Measurements from ENCODE around the gene SMAGP. TPM values are rescaled to one million over a fixed set of nuclear protein-coding genes. Genes with fewer than 3 reads are reported as not detected.

Gene SMAGP
- total RNA-seq, 8 experiments from 2014 or later: 0.79 to 110 (median 2.9) TPM

DNA sequence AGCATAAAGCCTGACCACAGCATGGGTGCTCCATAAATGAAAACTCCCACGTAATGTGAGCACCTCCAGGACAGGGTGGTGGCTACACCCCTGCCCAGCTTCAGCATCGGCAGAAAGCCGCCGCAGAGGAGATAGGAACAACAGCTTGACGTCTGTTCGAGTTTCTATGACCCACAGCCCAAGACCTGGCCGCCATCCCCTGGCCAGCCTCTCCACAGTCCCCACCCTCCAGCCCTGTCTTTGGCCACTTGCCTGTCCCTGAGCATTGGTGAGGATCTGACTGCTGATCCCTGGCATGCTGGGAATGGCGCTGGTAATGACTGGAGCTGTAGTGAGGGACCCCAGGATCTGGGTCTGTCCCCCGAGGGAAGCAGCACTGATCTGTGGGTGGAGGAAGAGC lies 73.7 kb downstream of the SMAGP start:
- H3K4me3 ChIP-seq: no peak overlapping the region
- 65 to 100% (median 95%) methylated on average over 3 to 5 of the region's 9 CpGs; no CpG with 5 or more reads in 7 of the 10 experiments for WGBS, 10 experiments
- H3K27ac ChIP-seq: no peak overlapping the region
- ATAC-seq (replicated peaks in 6 of 8): no peak
- H3K4me1 ChIP-seq (replicated peaks in 1 of 2): peaks cover 0 to 11% of the 10 kb centered on the region in 2 donors
- in situ Hi-C loops (cut with MboI; ENCODE audit: low pct_unique_long_range_greater_than_20kb in 2 of 9, low sequenced_read_pairs in 9 of 9, unreplicated experiment in 9 of 9): no loop called here

DNA sequence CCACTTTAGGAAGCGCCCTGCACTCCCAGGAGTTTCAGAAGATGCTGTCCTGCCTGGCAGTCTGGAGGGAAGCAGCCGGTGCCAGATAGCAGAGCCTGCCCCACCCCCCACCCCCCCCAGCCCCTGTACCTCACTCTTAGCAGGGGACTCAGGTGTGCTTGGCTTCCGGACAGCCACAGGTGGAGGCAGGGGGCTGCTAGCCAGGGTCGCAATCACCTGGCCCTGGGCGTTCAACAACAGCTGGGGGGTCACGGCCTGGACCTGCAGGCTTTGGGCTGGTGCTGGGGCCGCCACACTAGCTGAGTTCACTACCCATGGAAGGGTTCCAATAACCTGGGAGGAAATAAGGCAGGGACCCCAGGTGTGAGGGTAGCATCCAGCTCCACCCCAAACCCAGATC lies 74.4 kb downstream of the SMAGP start:
- no peak overlapping the region for H3K4me3 ChIP-seq
- no peak for ATAC-seq (replicated peaks in 6 of 8)
- peaks cover 0 to 11% of the 10 kb centered on the region in 2 donors for H3K4me1 ChIP-seq (replicated peaks in 1 of 2)
- WGBS, 10 experiments: 100% methylated on average over 2 of the region's 7 CpGs; no CpG with 5 or more reads in 9 of the 10 experiments
- no peak overlapping the region for H3K27ac ChIP-seq
- in situ Hi-C loops (cut with MboI; ENCODE audit: low pct_unique_long_range_greater_than_20kb in 2 of 9, low sequenced_read_pairs in 9 of 9, unreplicated experiment in 9 of 9): no loop called here

Other genes starting within 250 kb of the SMAGP start
- gene SLC11A2, start 244.0 kb downstream of the SMAGP start, total RNA-seq: 10 to 100 TPM; 20.6 to 55.2 (median 31.5) TPM
- gene LETMD1, start 222.1 kb downstream of the SMAGP start, total RNA-seq: 100 to 1,000 TPM in 2 of 8 experiments, 10 to 100 TPM in 6; 36.7 to 123 (median 75.9) TPM
- 10 to 100 TPM; 18.5 to 50.3 (median 30.2) TPM for gene CSRNP2, start 186.8 kb downstream of the SMAGP start, total RNA-seq
- 10 to 100 TPM; 11.3 to 54.6 (median 24.3) TPM for gene TFCP2, start 97.3 kb downstream of the SMAGP start, total RNA-seq
- 10 to 100 TPM in 2 of 8 experiments, 1 to 10 TPM in 6; 3.2 to 28.7 (median 6.0) TPM for gene POU6F1, start 52.4 kb downstream of the SMAGP start, total RNA-seq
- gene DAZAP2, start 31.6 kb downstream of the SMAGP start, total RNA-seq: 100 to 1,000 TPM in 6 of 8 experiments, 10 to 100 TPM in 2; 71.0 to 185 (median 128) TPM
- 1 to 10 TPM in 3 of 8 experiments, under 1 TPM in 2, not detected in 3; 0.14 to 3.0 (median 1.1) TPM for gene BIN2, start 53.8 kb upstream of the SMAGP start, total RNA-seq
- not detected for gene CELA1, start 76.3 kb upstream of the SMAGP start, total RNA-seq
- 10 to 100 TPM in 3 of 8 experiments, under 1 TPM in 2, not detected in 3; 0.07 to 91.6 (median 50.3) TPM for gene GALNT6, start 121.0 kb upstream of the SMAGP start, total RNA-seq
- gene SLC4A8, start 154.4 kb upstream of the SMAGP start, total RNA-seq: 10 to 100 TPM in 5 of 8 experiments, 1 to 10 TPM in 3; 5.8 to 26.3 (median 19.8) TPM